ENCODE results near the gene MPHOSPH8. TPM values are rescaled to one million over a fixed set of nuclear protein-coding genes. Genes with fewer than 3 reads are reported as not detected.

MPHOSPH8 gene
- polyA plus RNA-seq, 3 donors: 2.1 to 13.5 (median 5.3) TPM

- peaks cover 83 to 98% of the 10 kb centered on the region in 2 donors for H3K36me3 Mint-ChIP-seq
Measured at GRCh38 chr13:19665427-19665859, 32.0 kb downstream of the MPHOSPH8 start.

GRCh38 chr13:19668778-19669177 is 35.3 kb downstream of the MPHOSPH8 start:
- no peak overlapping the region for H3K27ac ChIP-seq (ENCODE audit: low read depth in 1 of 2, low read length in 2 of 2)
- Mint-ChIP-seq H3K27ac (peak overlapping the region in 2 of 7 donors; percentile 10 to 32), H3K4me3 (no peak overlapping the region)

More at GRCh38 chr13:19665427-19665859, 32.0 kb downstream of the MPHOSPH8 start:
- H3K27ac Mint-ChIP-seq: peak overlapping the region in 1 of 7 donors; percentile 16
- Histone ChIP-seq H3K4me2 (replicated peaks; ENCODE audit: extremely low read depth, low read length, poor library complexity, severe bottlenecking) (no peak overlapping the region), H3K79me2 (ENCODE audit: insufficient read depth, low read length) (no peaks in the 10 kb centered on the region), H3K36me3 (replicated peaks in 1 of 2; ENCODE audit: control insufficient read depth in 1 of 2, insufficient read depth in 2 of 2, low read length in 2 of 2) (peaks cover 92 to 99% of the 10 kb centered on the region in 2 donors), H3K4me3 (replicated peaks in 1 of 3; ENCODE audit: low read depth in 2 of 3, low read length in 3 of 3) (no peak overlapping the region), H3K9me3 (replicated peaks in 1 of 2; ENCODE audit: control insufficient read depth in 1 of 2, insufficient read depth in 1 of 2, low read length in 2 of 2) (no peaks in the 10 kb centered on the region), H3K4me1 (ENCODE audit: control insufficient read depth in 1 of 2, insufficient read depth in 2 of 2, low read length in 2 of 2) (no peaks in the 10 kb centered on the region), H3K27me3 (ENCODE audit: control insufficient read depth in 2 of 2, insufficient read depth in 2 of 2, low read length in 2 of 2) (no peaks in the 10 kb centered on the region), H3K27ac (ENCODE audit: low read depth in 1 of 2, low read length in 2 of 2) (no peak overlapping the region), H2AFZ (ENCODE audit: insufficient read depth, low read depth, low read length, poor library complexity, severe bottlenecking) (no peak overlapping the region), H4K20me1 (ENCODE audit: insufficient read depth, low read length) (peaks cover 10% of the 10 kb centered on the region), H3K9ac (ENCODE audit: insufficient read depth, low read length, poor library complexity, severe bottlenecking) (no peak overlapping the region)
- H3K4me1 Mint-ChIP-seq: no peaks in the 10 kb centered on the region
- no peak for DNase-seq
- WGBS (ENCODE audit: insufficient coverage): 97% methylated on average over 14 of the region's 14 CpGs
- H3K27me3 Mint-ChIP-seq (ENCODE audit: low read depth in 3 of 3): no peaks in the 10 kb centered on the region
- no peak overlapping the region for H3K4me3 Mint-ChIP-seq
- H3K9me3 Mint-ChIP-seq: no peaks in the 10 kb centered on the region
- intact Hi-C loops (cut with micrococcal nuclease): no loop called here
- no peak for TF ChIP-seq CTCF (IDR thresholded peaks at IDR 0.05)

More at GRCh38 chr13:19668778-19669177, 35.3 kb downstream of the MPHOSPH8 start:
- Histone ChIP-seq H4K20me1 (ENCODE audit: insufficient read depth, low read length) (peaks cover 16% of the 10 kb centered on the region), H3K36me3 (replicated peaks in 1 of 2; ENCODE audit: control insufficient read depth in 1 of 2, insufficient read depth in 2 of 2, low read length in 2 of 2) (peaks cover 92 to 100% of the 10 kb centered on the region in 2 donors), H3K4me1 (ENCODE audit: control insufficient read depth in 1 of 2, insufficient read depth in 2 of 2, low read length in 2 of 2) (no peaks in the 10 kb centered on the region), H3K9me3 (replicated peaks in 1 of 2; ENCODE audit: control insufficient read depth in 1 of 2, insufficient read depth in 1 of 2, low read length in 2 of 2) (no peaks in the 10 kb centered on the region), H3K4me3 (replicated peaks in 1 of 3; ENCODE audit: low read depth in 2 of 3, low read length in 3 of 3) (no peak overlapping the region), H2AFZ (ENCODE audit: insufficient read depth, low read depth, low read length, poor library complexity, severe bottlenecking) (no peak overlapping the region), H3K27me3 (ENCODE audit: control insufficient read depth in 2 of 2, insufficient read depth in 2 of 2, low read length in 2 of 2) (no peaks in the 10 kb centered on the region), H3K79me2 (ENCODE audit: insufficient read depth, low read length) (no peaks in the 10 kb centered on the region), H3K9ac (ENCODE audit: insufficient read depth, low read length, poor library complexity, severe bottlenecking) (no peak overlapping the region), H3K4me2 (replicated peaks; ENCODE audit: extremely low read depth, low read length, poor library complexity, severe bottlenecking) (no peak overlapping the region)
- no peaks in the 10 kb centered on the region for H3K9me3 Mint-ChIP-seq
- 90% methylated on average over 5 of the region's 9 CpGs for WGBS (ENCODE audit: insufficient coverage)
- peaks cover 86 to 100% of the 10 kb centered on the region in 2 donors for H3K36me3 Mint-ChIP-seq
- TF ChIP-seq CTCF (IDR thresholded peaks at IDR 0.05): no peak
- intact Hi-C loops (cut with micrococcal nuclease): no loop called here
- DNase-seq: no peak
- no peaks in the 10 kb centered on the region for H3K27me3 Mint-ChIP-seq (ENCODE audit: low read depth in 3 of 3)
- H3K4me1 Mint-ChIP-seq: no peaks in the 10 kb centered on the region

Data from CD14-positive monocyte (primary cell).